ENCODE measurements around the gene ZDHHC13.

DNA sequence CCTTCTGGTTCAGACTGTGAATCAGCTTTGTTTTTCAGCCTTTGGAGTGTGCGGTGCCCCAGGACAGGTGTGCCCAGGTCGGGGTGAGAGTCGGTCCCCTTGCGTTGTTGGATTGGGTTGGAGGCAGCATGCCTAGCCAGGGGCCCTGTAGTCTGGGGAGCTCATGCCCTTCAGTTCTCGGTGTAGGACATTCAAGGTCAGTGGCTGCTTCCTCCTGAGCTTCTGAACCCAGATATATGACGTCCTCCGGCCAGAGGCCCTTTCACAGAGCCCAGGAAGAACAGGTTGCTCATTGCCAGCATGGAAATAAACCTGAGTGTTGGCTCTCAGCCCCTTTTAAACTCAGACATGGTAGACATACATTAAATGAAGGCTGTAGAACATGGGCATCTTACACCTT lies 82.1 kb downstream of the ZDHHC13 start:
- TF ChIP-seq, protein P1, sequence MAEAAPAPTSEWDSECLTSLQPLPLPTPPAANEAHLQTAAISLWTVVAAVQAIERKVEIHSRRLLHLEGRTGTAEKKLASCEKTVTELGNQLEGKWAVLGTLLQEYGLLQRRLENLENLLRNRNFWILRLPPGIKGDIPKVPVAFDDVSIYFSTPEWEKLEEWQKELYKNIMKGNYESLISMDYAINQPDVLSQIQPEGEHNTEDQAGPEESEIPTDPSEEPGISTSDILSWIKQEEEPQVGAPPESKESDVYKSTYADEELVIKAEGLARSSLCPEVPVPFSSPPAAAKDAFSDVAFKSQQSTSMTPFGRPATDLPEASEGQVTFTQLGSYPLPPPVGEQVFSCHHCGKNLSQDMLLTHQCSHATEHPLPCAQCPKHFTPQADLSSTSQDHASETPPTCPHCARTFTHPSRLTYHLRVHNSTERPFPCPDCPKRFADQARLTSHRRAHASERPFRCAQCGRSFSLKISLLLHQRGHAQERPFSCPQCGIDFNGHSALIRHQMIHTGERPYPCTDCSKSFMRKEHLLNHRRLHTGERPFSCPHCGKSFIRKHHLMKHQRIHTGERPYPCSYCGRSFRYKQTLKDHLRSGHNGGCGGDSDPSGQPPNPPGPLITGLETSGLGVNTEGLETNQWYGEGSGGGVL (CRISPR knock-in tag; IDR thresholded peaks at IDR 0.05), result no peak
- no peak for TF ChIP-seq SIN3A (IDR thresholded peaks at IDR 0.05; ENCODE audit: borderline replicate concordance in 2 of 2, control insufficient read depth in 1 of 2, low read depth in 2 of 2, low read length in 2 of 2)
- TF ChIP-seq ZNF274 (IDR thresholded peaks at IDR 0.05; ENCODE audit: borderline replicate concordance, low read depth, low read length), result no peak
- TF ChIP-seq EP300 (IDR thresholded peaks at IDR 0.05; ENCODE audit: low read length), result no peak
- no peak for TF ChIP-seq RBBP5 (IDR thresholded peaks at IDR 0.05; ENCODE audit: borderline replicate concordance, insufficient read depth, low read length, poor library complexity, severe bottlenecking)
- no peak for TF ChIP-seq CBX1 (IDR thresholded peaks at IDR 0.05; ENCODE audit: low read depth)
- TF ChIP-seq, protein P2, sequence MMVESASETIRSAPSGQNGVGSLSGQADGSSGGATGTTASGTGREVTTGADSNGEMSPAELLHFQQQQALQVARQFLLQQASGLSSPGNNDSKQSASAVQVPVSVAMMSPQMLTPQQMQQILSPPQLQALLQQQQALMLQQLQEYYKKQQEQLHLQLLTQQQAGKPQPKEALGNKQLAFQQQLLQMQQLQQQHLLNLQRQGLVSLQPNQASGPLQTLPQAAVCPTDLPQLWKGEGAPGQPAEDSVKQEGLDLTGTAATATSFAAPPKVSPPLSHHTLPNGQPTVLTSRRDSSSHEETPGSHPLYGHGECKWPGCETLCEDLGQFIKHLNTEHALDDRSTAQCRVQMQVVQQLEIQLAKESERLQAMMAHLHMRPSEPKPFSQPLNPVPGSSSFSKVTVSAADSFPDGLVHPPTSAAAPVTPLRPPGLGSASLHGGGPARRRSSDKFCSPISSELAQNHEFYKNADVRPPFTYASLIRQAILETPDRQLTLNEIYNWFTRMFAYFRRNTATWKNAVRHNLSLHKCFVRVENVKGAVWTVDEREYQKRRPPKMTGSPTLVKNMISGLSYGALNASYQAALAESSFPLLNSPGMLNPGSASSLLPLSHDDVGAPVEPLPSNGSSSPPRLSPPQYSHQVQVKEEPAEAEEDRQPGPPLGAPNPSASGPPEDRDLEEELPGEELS (CRISPR knock-in tag; IDR thresholded peaks at IDR 0.05; ENCODE audit: borderline replicate concordance), result no peak
- TF ChIP-seq MYC (IDR thresholded peaks at IDR 0.05; ENCODE audit: low read depth, low read length), result no peak
- no peak for TF ChIP-seq MYC (CRISPR knock-in tag; IDR thresholded peaks at IDR 0.05; ENCODE audit: borderline replicate concordance, low read depth)
- TF ChIP-seq SMAD1 (IDR thresholded peaks at IDR 0.05; ENCODE audit: low read depth, low read length, partially characterized antibody), result no peak
- TF ChIP-seq, protein P3, sequence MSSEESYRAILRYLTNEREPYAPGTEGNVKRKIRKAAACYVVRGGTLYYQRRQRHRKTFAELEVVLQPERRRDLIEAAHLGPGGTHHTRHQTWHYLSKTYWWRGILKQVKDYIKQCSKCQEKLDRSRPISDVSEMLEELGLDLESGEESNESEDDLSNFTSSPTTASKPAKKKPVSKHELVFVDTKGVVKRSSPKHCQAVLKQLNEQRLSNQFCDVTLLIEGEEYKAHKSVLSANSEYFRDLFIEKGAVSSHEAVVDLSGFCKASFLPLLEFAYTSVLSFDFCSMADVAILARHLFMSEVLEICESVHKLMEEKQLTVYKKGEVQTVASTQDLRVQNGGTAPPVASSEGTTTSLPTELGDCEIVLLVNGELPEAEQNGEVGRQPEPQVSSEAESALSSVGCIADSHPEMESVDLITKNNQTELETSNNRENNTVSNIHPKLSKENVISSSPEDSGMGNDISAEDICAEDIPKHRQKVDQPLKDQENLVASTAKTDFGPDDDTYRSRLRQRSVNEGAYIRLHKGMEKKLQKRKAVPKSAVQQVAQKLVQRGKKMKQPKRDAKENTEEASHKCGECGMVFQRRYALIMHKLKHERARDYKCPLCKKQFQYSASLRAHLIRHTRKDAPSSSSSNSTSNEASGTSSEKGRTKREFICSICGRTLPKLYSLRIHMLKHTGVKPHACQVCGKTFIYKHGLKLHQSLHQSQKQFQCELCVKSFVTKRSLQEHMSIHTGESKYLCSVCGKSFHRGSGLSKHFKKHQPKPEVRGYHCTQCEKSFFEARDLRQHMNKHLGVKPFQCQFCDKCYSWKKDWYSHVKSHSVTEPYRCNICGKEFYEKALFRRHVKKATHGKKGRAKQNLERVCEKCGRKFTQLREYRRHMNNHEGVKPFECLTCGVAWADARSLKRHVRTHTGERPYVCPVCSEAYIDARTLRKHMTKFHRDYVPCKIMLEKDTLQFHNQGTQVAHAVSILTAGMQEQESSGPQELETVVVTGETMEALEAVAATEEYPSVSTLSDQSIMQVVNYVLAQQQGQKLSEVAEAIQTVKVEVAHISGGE (CRISPR knock-in tag; IDR thresholded peaks at IDR 0.05), result no peak
- TF ChIP-seq, protein P4, sequence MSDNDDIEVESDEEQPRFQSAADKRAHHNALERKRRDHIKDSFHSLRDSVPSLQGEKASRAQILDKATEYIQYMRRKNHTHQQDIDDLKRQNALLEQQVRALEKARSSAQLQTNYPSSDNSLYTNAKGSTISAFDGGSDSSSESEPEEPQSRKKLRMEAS (CRISPR knock-in tag; IDR thresholded peaks at IDR 0.05), result no peak
- TF ChIP-seq ZSCAN32 (CRISPR knock-in tag; IDR thresholded peaks at IDR 0.05), result no peak

All from K562 (cell line).